Suprapubic skin (tissue), 3 donors: Measurements from ENCODE around the gene CDH13.

Experiments
- CTCF ChIP-seq, 2 donors: fragments of 200-600 bp in 1 of 2; fragments of 450-650 bp in 1 of 2; sonication (generic) in 1 of 2; IDR thresholded peaks; one replicate each; pipeline ENCODE4 v1.5.1; 2016 to 2019; ENCODE audit warnings: antibody characterized with exemption in 2 of 2, mild to moderate bottlenecking in 1 of 2, moderate library complexity in 1 of 2
- EP300 ChIP-seq: sonication (generic); formaldehyde crosslinking; IDR thresholded peaks from one replicate; pipeline ENCODE4 v1.6.1; 2017; ENCODE audit warnings: antibody characterized with exemption
- POLR2A ChIP-seq, 2 donors: fragments of 450-650 bp; IDR thresholded peaks; one replicate each; pipeline ENCODE4 v1.6.1; 2017; ENCODE audit warnings: antibody characterized with exemption in 2 of 2, mild to moderate bottlenecking in 2 of 2, moderate library complexity in 2 of 2

DNA sequence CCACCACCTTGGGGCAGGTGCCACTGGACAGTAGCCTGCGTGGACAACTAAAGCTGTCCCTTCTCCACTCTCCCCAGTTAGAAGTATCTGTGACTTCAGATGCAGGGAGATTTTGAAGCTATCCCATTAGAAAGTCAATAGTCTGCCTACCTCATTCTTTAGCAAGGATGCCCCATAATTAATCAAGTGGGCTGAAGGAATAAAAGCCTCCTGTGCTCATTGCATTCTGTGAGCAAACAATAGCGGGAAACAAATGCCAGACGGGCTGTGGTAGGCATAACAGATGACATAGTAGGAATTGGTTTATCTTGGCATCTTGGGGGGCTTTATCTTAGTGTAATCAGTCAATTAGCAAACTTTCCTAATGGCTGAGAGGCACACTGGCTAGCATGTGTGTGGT lies 1084.3 kb downstream of the CDH13 start:
- TF ChIP-seq EP300 (no peak), CTCF (IDR thresholded peaks at IDR 0.05) (no peak), POLR2A (IDR thresholded peaks at IDR 0.05) (no peak)
